HL-60 (cell line): Measurements from ENCODE around the gene ANKRD18A.

Experiments
- GABPA ChIP-seq: IDR thresholded peaks from 2 replicates; pipeline ENCODE4 v1.6.1; 2012; ENCODE audit warnings: low read depth
- POLR2AphosphoS5 ChIP-seq: IDR thresholded peaks from 2 replicates; pipeline ENCODE4 v1.6.1; 2012; ENCODE audit warnings: low read depth
- TF ChIP-seq, protein P1 (sequence below): IDR thresholded peaks from one replicate; pipeline ENCODE4 v1.5.1; 2011; ENCODE audit warnings: low read length, control low read depth, inconsistent platforms; ENCODE audit not compliant: insufficient read depth
- TF ChIP-seq, protein P2 (sequence below): IDR thresholded peaks from 2 replicates; pipeline ENCODE4 v1.6.1; 2012; ENCODE audit warnings: low read depth; ENCODE audit not compliant: insufficient replicate concordance

DNA sequence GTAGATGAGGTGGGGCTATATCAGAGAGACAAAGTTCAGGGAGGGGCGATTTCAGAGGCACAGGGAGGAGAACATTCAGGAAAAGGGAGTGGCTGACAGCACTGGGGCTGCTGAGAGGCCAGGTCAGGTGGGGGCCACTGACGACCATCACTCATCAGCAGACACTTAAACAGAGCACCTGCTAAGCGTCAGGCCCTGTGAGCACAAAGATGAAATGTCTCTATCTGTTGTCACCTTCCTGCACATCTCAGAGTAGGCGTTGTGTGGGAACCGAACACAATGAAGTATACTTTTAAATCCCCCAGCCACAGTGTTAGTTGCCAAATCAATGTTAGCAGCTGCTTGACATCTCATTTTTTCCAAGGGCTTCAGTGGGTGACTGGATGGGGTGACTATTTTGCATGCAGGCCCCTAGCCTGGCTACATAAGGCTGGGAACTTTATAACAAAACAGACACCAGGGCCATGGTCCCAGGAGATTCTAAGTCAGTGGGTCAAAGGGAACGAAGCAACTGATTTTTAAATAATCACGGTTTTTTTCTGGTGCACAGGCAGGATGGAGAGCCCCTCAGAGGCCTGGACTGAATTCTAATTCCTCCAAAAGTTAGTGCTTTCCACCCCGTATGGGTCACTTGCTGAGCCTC, 31.1 kb upstream of the ANKRD18A start:
- TF ChIP-seq, protein P1, sequence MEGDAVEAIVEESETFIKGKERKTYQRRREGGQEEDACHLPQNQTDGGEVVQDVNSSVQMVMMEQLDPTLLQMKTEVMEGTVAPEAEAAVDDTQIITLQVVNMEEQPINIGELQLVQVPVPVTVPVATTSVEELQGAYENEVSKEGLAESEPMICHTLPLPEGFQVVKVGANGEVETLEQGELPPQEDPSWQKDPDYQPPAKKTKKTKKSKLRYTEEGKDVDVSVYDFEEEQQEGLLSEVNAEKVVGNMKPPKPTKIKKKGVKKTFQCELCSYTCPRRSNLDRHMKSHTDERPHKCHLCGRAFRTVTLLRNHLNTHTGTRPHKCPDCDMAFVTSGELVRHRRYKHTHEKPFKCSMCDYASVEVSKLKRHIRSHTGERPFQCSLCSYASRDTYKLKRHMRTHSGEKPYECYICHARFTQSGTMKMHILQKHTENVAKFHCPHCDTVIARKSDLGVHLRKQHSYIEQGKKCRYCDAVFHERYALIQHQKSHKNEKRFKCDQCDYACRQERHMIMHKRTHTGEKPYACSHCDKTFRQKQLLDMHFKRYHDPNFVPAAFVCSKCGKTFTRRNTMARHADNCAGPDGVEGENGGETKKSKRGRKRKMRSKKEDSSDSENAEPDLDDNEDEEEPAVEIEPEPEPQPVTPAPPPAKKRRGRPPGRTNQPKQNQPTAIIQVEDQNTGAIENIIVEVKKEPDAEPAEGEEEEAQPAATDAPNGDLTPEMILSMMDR, result no peak
- TF ChIP-seq, protein P2, sequence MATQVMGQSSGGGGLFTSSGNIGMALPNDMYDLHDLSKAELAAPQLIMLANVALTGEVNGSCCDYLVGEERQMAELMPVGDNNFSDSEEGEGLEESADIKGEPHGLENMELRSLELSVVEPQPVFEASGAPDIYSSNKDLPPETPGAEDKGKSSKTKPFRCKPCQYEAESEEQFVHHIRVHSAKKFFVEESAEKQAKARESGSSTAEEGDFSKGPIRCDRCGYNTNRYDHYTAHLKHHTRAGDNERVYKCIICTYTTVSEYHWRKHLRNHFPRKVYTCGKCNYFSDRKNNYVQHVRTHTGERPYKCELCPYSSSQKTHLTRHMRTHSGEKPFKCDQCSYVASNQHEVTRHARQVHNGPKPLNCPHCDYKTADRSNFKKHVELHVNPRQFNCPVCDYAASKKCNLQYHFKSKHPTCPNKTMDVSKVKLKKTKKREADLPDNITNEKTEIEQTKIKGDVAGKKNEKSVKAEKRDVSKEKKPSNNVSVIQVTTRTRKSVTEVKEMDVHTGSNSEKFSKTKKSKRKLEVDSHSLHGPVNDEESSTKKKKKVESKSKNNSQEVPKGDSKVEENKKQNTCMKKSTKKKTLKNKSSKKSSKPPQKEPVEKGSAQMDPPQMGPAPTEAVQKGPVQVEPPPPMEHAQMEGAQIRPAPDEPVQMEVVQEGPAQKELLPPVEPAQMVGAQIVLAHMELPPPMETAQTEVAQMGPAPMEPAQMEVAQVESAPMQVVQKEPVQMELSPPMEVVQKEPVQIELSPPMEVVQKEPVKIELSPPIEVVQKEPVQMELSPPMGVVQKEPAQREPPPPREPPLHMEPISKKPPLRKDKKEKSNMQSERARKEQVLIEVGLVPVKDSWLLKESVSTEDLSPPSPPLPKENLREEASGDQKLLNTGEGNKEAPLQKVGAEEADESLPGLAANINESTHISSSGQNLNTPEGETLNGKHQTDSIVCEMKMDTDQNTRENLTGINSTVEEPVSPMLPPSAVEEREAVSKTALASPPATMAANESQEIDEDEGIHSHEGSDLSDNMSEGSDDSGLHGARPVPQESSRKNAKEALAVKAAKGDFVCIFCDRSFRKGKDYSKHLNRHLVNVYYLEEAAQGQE, result no peak
- TF ChIP-seq GABPA (no peak), POLR2AphosphoS5 (no peak)
